SK-N-SH treated with all-trans-retinoic acid at 6 μM for 48 hours (cell line): ENCODE data around the gene STT3B.

Source experiments
- ATAC-seq: fragments of 200-7000 bp; cut with Tn5 transposase; 3 replicates; pipeline ENCODE4 v1.9.1; 2020; ENCODE audit warnings: mild to moderate bottlenecking, moderate library complexity
- ARNTL ChIP-seq: fragments of 450-650 bp; formaldehyde crosslinking; IDR thresholded peaks from 2 replicates; pipeline ENCODE4 v1.5.0; 2020; ENCODE audit warnings: low read depth, mild to moderate bottlenecking, moderate library complexity, borderline replicate concordance
- BACH2 ChIP-seq: fragments of 250-450 bp; sonication (Bioruptor Pico); IDR thresholded peaks from 2 replicates; pipeline ENCODE4 v1.9.0; 2021; ENCODE audit warnings: mild to moderate bottlenecking, borderline replicate concordance
- CREB5 ChIP-seq: fragments of 250-450 bp; sonication (Bioruptor Pico); IDR thresholded peaks from 2 replicates; pipeline ENCODE4 v1.5.1; 2020; ENCODE audit warnings: low read depth, mild to moderate bottlenecking, moderate library complexity
- CSRNP3 ChIP-seq: fragments of 250-450 bp; sonication (Bioruptor Pico); IDR thresholded peaks from 2 replicates; pipeline ENCODE4 v1.5.1; 2021; ENCODE audit warnings: mild to moderate bottlenecking, moderate library complexity
- ESRRG ChIP-seq: fragments of 250-450 bp; sonication (Bioruptor Pico); IDR thresholded peaks from 2 replicates; pipeline ENCODE4 v1.6.1; 2021; ENCODE audit warnings: mild to moderate bottlenecking
- GLIS3 ChIP-seq: fragments of 250-450 bp; sonication (Bioruptor Pico); IDR thresholded peaks from 2 replicates; pipeline ENCODE4 v1.5.0; 2020; ENCODE audit warnings: mild to moderate bottlenecking, moderate library complexity
- ISL1 ChIP-seq: fragments of 250-450 bp; sonication (Bioruptor Pico); IDR thresholded peaks from 2 replicates; pipeline ENCODE4 v2.1.2; 2022; ENCODE audit warnings: mild to moderate bottlenecking, moderate library complexity
- PATZ1 ChIP-seq: fragments of 250-450 bp; sonication (Bioruptor Pico); IDR thresholded peaks from 2 replicates; pipeline ENCODE4 v1.8.0; 2020; ENCODE audit warnings: mild to moderate bottlenecking, moderate library complexity, borderline replicate concordance
- POU6F1 ChIP-seq: fragments of 250-450 bp; sonication (Bioruptor Pico); IDR thresholded peaks from 2 replicates; pipeline ENCODE4 v1.8.0; 2021; ENCODE audit warnings: low read depth, mild to moderate bottlenecking, moderate library complexity, borderline replicate concordance
- PPARA ChIP-seq: fragments of 250-450 bp; sonication (Bioruptor Pico); IDR thresholded peaks from 2 replicates; pipeline ENCODE4 v1.5.0; 2020; ENCODE audit warnings: mild to moderate bottlenecking, borderline replicate concordance
- SNAI2 ChIP-seq: fragments of 250-450 bp; sonication (Bioruptor Pico); IDR thresholded peaks from 2 replicates; pipeline ENCODE4 v1.5.0; 2020; ENCODE audit warnings: mild to moderate bottlenecking, moderate library complexity
- TCF4 ChIP-seq: fragments of 250-450 bp; sonication (Bioruptor Pico); IDR thresholded peaks from 2 replicates; pipeline ENCODE4 v1.8.0; 2021; ENCODE audit warnings: mild to moderate bottlenecking, moderate library complexity, borderline replicate concordance
- TOX ChIP-seq: fragments of 250-450 bp; sonication (Bioruptor Pico); IDR thresholded peaks from 2 replicates; pipeline ENCODE4 v1.8.0; 2021; ENCODE audit warnings: mild to moderate bottlenecking, moderate library complexity, borderline replicate concordance
- TSHZ2 ChIP-seq: fragments of 250-450 bp; sonication (Bioruptor Pico); IDR thresholded peaks from 2 replicates; pipeline ENCODE4 v1.5.0; 2020; ENCODE audit warnings: mild to moderate bottlenecking, moderate library complexity
- ZFP3 ChIP-seq: fragments of 250-450 bp; sonication (Bioruptor Pico); IDR thresholded peaks from 2 replicates; pipeline ENCODE4 v1.5.0; 2020; ENCODE audit warnings: mild to moderate bottlenecking, moderate library complexity
- ZFP30 ChIP-seq: fragments of 450-650 bp; formaldehyde crosslinking; IDR thresholded peaks from 2 replicates; pipeline ENCODE4 v1.5.0; 2022; ENCODE audit warnings: mild to moderate bottlenecking, moderate library complexity
- ZNF565 ChIP-seq: fragments of 450-650 bp; formaldehyde crosslinking; conservative IDR thresholded peaks from 2 replicates; pipeline ENCODE4 v1.5.0; 2020; ENCODE audit warnings: low read depth, mild to moderate bottlenecking, moderate library complexity
- ZNF70 ChIP-seq: fragments of 450-650 bp; formaldehyde crosslinking; IDR thresholded peaks from 2 replicates; pipeline ENCODE4 v1.5.0; 2020; ENCODE audit warnings: mild to moderate bottlenecking, moderate library complexity
- ZNF8 ChIP-seq: fragments of 450-650 bp; formaldehyde crosslinking; IDR thresholded peaks from 2 replicates; pipeline ENCODE4 v1.5.0; 2020; ENCODE audit warnings: mild to moderate bottlenecking, moderate library complexity

Gene STT3B

GRCh38 chr3:31667582-31667981 is 134.9 kb downstream of the STT3B start:
- TF ChIP-seq PPARA (CRISPR knock-in tag) (no peak), POU6F1 (CRISPR knock-in tag) (no peak), GLIS3 (no peak), CREB5 (CRISPR knock-in tag) (no peak), PATZ1 (CRISPR knock-in tag) (no peak), ZFP30 (no peak), TOX (CRISPR knock-in tag) (no peak), TSHZ2 (no peak), BACH2 (CRISPR knock-in tag) (no peak), ZFP3 (CRISPR knock-in tag) (no peak)
- no peak for ATAC-seq

GRCh38 chr3:31668242-31668641 is 135.5 kb downstream of the STT3B start:
- ATAC-seq, result no peak
- no peak for TF ChIP-seq ZFP3 (CRISPR knock-in tag)
- no peak for TF ChIP-seq ISL1 (CRISPR knock-in tag)
- no peak for TF ChIP-seq ZNF70 (CRISPR knock-in tag)
- TF ChIP-seq ZNF8 (CRISPR knock-in tag), result no peak
- TF ChIP-seq ARNTL, result no peak
- TF ChIP-seq ZNF565 (CRISPR knock-in tag), result no peak

GRCh38 chr3:31670136-31670535 is 137.4 kb downstream of the STT3B start:
- no peak for TF ChIP-seq ESRRG (CRISPR knock-in tag)
- TF ChIP-seq ZNF8 (CRISPR knock-in tag), result no peak
- no peak for TF ChIP-seq SNAI2
- TF ChIP-seq PATZ1 (CRISPR knock-in tag), result no peak
- TF ChIP-seq CREB5 (CRISPR knock-in tag), result no peak
- TF ChIP-seq GLIS3, result no peak
- no peak for ATAC-seq

GRCh38 chr3:31670722-31671121 is 138.0 kb downstream of the STT3B start:
- ATAC-seq, result no peak
- TF ChIP-seq CSRNP3 (CRISPR knock-in tag), result no peak
- no peak for TF ChIP-seq ZNF565 (CRISPR knock-in tag)
- TF ChIP-seq TCF4 (CRISPR knock-in tag), result no peak
- TF ChIP-seq POU6F1 (CRISPR knock-in tag), result no peak
- no peak for TF ChIP-seq SNAI2
- no peak for TF ChIP-seq TSHZ2
